Astrocyte of the spinal cord (primary cell): Measurements from ENCODE around the gene UBQLN4.

Experiments
- DNase-seq: peaks from one replicate; pipeline ENCODE4 v3.0.0; 2011; ENCODE audit warnings: low read depth, low spot score
- H3K4me3 ChIP-seq: 2 replicates; pipeline ENCODE4 v1.5.1; 2011; ENCODE audit warnings: low read depth, mild to moderate bottlenecking, low read length, moderate library complexity
- in situ Hi-C: cut with HindIII; loops from 2 replicates; pipeline ENCODE4 v1.10.0; 2017; ENCODE audit warnings: low sequenced_read_pairs
- TF ChIP-seq, protein P1 (sequence below): IDR thresholded peaks from 2 replicates; pipeline ENCODE4 v1.5.1; 2012; ENCODE audit warnings: low read depth, mild to moderate bottlenecking, low read length, inconsistent platforms

The UBQLN4 gene

DNA sequence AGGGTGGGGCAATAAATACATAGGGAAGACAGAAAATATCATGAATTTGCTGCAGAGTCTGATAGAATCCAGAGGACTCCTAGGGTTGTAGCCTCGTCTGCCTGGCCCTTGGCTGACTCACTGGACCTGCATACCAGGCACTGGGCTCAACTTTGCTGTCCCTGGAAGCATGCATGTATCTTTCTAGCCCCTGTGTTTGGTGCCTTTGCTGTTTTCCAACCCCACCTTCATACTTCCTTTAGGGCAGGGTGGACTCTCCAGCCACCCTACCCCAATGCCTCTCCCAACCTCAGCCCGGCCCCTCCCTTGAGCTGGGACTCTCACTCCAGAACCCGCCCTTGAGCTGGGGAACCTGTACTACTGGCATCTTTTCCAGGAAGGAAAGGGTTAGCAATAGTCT, 8.6 kb upstream of the UBQLN4 start:
- TF ChIP-seq, protein P1, sequence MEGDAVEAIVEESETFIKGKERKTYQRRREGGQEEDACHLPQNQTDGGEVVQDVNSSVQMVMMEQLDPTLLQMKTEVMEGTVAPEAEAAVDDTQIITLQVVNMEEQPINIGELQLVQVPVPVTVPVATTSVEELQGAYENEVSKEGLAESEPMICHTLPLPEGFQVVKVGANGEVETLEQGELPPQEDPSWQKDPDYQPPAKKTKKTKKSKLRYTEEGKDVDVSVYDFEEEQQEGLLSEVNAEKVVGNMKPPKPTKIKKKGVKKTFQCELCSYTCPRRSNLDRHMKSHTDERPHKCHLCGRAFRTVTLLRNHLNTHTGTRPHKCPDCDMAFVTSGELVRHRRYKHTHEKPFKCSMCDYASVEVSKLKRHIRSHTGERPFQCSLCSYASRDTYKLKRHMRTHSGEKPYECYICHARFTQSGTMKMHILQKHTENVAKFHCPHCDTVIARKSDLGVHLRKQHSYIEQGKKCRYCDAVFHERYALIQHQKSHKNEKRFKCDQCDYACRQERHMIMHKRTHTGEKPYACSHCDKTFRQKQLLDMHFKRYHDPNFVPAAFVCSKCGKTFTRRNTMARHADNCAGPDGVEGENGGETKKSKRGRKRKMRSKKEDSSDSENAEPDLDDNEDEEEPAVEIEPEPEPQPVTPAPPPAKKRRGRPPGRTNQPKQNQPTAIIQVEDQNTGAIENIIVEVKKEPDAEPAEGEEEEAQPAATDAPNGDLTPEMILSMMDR, result no peak
- DNase-seq, result no peak
- in situ Hi-C loops, result no loop called here
- H3K4me3 ChIP-seq, result no peak overlapping the region

DNA sequence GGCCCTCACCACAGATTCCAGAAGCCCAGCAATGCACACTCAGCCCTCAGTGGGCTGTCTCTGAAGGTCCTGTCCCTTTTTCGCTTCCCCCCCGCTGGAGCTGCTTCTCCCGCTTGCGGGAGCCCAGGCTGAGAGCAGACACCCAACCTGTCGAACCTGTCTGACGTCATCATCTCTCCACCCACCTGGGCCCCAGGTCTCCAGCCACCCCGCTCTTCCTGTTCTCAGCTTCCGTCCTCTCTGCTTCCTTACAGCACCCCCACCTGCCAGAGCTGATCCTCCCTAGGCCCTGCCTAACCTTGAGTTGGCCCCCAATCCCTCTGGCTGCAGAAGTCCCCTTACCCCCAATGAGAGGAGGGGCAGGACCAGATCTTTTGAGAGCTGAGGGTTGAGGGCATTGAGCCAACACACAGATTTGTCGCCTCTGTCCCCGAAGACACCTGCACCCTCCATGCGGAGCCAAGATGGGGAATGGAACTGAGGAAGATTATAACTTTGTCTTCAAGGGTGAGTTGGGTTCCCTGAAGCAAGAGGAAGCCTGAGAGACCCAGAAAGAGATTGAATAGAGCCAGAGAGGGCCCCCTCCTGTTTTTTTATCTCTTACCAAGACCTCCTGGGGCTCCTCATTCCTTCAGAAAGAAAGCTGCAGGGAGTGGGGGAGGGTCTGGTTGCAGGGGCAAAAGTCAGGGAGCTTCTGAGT, 7.5 kb upstream of the UBQLN4 start, which contains the start of gene RAB25:
Gene RAB25, plus strand, starts transcription at position 224 of the 700 bp plus-strand sequence. Its CDS starts 241 bp downstream, at position 465.
- in situ Hi-C loops, result no loop called here
- no peak for DNase-seq
- no peak within 1 kb of the TSS for H3K4me3 ChIP-seq
- TF ChIP-seq, protein P1, result no peak

DNA sequence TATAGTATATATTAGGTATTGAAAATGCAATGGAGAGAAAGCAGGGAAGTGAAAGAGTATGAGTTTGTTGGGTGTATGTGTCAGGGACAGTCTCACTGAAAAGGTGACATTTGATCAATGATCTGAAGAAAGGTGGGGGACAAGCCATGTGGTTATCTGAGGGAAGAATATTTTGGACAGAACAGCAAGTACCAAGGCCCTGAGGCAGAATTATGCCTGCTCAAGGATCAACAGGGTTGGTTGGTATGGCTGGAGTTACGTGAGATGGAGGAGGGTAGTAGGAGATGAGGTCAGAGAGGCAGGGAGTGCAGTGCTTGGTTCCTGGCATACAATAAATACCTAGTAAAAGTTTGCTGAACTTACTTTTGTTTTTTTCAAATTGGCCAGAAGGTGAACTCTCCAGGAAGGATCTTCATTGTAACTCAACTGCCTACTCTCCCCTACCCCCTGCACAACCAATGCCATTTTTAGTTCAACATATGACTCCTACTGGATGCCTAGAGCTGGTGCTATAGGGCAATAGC, 2.8 kb upstream of the UBQLN4 start:
- no peak overlapping the region for H3K4me3 ChIP-seq
- DNase-seq, result no peak
- TF ChIP-seq, protein P1, result no peak
- in situ Hi-C loops, result no loop called here

DNA sequence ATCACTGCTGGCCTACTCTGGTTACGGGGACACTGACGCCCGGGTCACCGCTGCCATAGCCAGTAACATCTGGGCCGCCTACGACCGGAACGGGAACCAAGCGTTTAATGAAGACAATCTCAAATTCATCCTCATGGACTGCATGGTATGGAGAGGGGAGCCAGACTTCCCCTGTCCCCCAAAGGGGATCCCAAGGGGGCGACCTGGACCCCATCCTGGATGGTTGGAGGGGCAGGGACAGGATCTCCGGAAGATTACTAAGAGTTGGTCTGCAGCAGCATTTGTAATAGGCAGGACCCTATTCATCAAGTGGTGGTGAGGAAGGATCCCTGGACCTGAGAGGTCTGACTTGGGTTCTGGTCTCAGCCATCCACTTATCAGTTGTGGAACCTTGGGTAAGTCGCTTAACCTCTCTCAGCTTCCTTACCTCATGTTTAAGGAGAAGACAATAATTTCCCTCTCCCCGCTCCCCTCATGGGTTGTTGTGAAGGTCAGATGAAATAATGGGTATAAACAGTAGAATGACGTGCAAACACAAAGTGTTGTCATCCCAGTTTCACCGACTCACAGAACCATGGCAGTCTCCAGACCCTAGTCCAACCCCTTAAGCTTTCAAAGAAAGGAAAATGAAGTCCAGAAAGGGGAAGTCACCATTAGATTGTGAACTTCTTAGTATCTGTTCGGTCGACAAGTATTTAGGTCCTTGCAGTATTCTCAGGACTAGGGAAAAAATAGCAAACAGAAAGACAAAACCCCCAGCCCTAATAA, 1.9 kb upstream of the UBQLN4 start:
- in situ Hi-C loops, result no loop called here
- DNase-seq, result no peak
- peak overlapping the region; percentile 60 for H3K4me3 ChIP-seq
- TF ChIP-seq, protein P1, result no peak

DNA sequence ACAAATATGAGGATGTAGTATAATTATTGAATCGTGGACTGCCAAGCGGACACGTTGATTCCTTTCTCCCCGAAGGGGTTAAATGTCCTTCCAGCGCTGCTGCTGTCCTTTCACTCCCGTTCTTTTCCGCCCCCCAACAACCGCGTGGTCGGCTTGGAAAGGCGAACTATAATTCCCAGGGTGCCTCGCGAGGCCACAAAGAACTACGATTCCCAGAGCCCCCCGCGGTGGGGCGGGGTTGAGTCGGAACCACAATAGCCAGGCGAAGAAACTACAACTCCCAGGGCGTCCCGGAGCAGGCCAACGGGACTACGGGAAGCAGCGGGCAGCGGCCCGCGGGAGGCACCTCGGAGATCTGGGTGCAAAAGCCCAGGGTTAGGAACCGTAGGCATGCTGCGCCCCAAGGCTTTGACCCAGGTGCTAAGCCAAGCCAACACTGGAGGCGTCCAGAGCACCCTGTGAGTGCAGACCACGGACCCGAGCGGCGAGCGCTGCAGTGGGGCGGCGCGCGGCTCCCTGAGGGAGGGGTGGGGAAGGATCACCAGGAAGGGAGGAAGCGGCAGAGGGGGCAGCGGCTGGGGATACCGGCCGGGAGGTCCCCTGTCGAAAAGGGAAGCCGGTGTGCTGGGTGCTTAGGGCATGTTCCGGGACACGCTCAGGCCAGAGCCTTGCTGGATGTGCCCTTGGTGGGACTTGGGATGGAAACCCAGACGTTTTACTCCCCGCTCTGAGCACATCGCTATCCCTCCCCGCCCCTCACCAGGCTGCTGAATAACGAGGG, 1.1 kb upstream of the UBQLN4 start, which contains the start of gene LAMTOR2:
Gene LAMTOR2, plus strand, starts transcription at position 283 of the 781 bp plus-strand sequence. Its CDS starts 108 bp downstream, at position 391.
- in situ Hi-C loops, result no loop called here
- TF ChIP-seq, protein P1, result no peak
- peak; percentile 97 for DNase-seq
- peak within 1 kb of the TSS; percentile 60 for H3K4me3 ChIP-seq
